BJ (cell line): ENCODE data around the gene CPED1. TPM values are rescaled to one million over a fixed set of nuclear protein-coding genes. Genes with fewer than 3 reads are reported as not detected.
A peak's percentile ranks its signal among the peaks of the same experiment; 100 is the strongest.
"Not testable (repeated sequence)": the region's sequence is repeated elsewhere in the genome, so short reads cannot be mapped to it uniquely, and the experiment has no call there.

Experiments used
- CTCF ChIA-PET: fragments of 350-600 bp; formaldehyde crosslinking; extraction: SDS; loops from one replicate; lab custom pipeline; 2021; ENCODE audit warnings: antibody characterized with exemption, inconsistent platforms; lab: Yijun Ruan, JAX
- POLR2A ChIA-PET: fragments of 300-600 bp; sonication (Branson Sonifier 250); formaldehyde crosslinking; extraction: SDS; loops from one replicate; lab custom pipeline; 2021; ENCODE audit warnings: antibody characterized with exemption; lab: Charles Lee
- DNase-seq: peaks from one replicate; pipeline ENCODE4 v3.0.0-alpha.2; 2011; ENCODE audit warnings: low read depth
- H3K27me3 ChIP-seq: 2 replicates; pipeline ENCODE4 v1.6.0; 2011; ENCODE audit warnings: low read length; ENCODE audit not compliant: control insufficient read depth, insufficient read depth
- H3K36me3 ChIP-seq: 2 replicates; pipeline ENCODE4 v1.5.1; 2011; ENCODE audit warnings: low read length; ENCODE audit not compliant: control insufficient read depth, insufficient read depth
- H3K4me3 ChIP-seq: 2 replicates; pipeline ENCODE4 v1.5.1; 2011; ENCODE audit warnings: low read depth, mild to moderate bottlenecking, control low read depth, low read length
- CTCF ChIP-seq: IDR thresholded peaks from 2 replicates; pipeline ENCODE4 v1.5.1; 2011; ENCODE audit warnings: low read depth, mild to moderate bottlenecking, control low read depth, inconsistent platforms, low read length, moderate library complexity; ENCODE audit not compliant: insufficient read depth
- polyA plus RNA-seq: library from polyadenylated mRNA; depleted of rRNA; stranded (reverse); fragments of >200 nt; gene quantifications from 2 replicates; pipeline ENCODE4 v1.2.3, GENCODE V29; 2011

Gene CPED1
- polyA plus RNA-seq, 1 experiment = 18.3 TPM

GRCh38 chr7:121313220-121313792 lies 324.8 kb downstream of the CPED1 start:
- ChIA-PET CTCF (interaction anchor here (0.6 to 1.6 kb wide), 2 partner anchors 53 to 308 kb away, joined by 4 read pairs; no protein-coding TSS in a partner anchor), POLR2A (no interaction called here)
- no peak for TF ChIP-seq CTCF
- Histone ChIP-seq H3K36me3 (no peaks in the 10 kb centered on the region), H3K4me3 (no peak overlapping the region), H3K27me3 (no peaks in the 10 kb centered on the region)
- no peak for DNase-seq

- Histone ChIP-seq H3K27me3 (no peaks in the 10 kb centered on the region), H3K4me3 (no peak overlapping the region), H3K36me3 (no peaks in the 10 kb centered on the region)
- no peak for TF ChIP-seq CTCF
- peak; percentile 19 for DNase-seq
- ChIA-PET CTCF (interaction anchor here (0.6 to 1.6 kb wide), 2 partner anchors 53 to 309 kb away, joined by 4 read pairs; no protein-coding TSS in a partner anchor), POLR2A (no interaction called here)
Observed at GRCh38 chr7:121313793-121314676, 325.5 kb downstream of the CPED1 start.

- DNase-seq, CTCF ChIA-PET, POLR2A ChIA-PET: not testable (repeated sequence)
Observed at GRCh38 chr7:121315170-121315569, 326.7 kb downstream of the CPED1 start.

GRCh38 chr7:121322460-121322859 lies 333.9 kb downstream of the CPED1 start:
- ChIA-PET CTCF (no interaction called here), POLR2A (no interaction called here)

More at GRCh38 chr7:121315170-121315569, 326.7 kb downstream of the CPED1 start:
- H3K36me3 ChIP-seq, H3K27me3 ChIP-seq, H3K4me3 ChIP-seq: not testable (repeated sequence)

More at GRCh38 chr7:121322460-121322859, 333.9 kb downstream of the CPED1 start:
- H3K4me3 ChIP-seq = no peak overlapping the region
- TF ChIP-seq CTCF = no peak
- peaks cover 4% of the 10 kb centered on the region; the same call in 1 of the 2 replicates for H3K27me3 ChIP-seq
- no peak for DNase-seq
- H3K36me3 ChIP-seq = no peaks in the 10 kb centered on the region
